Measurements from ENCODE around the gene FRAT2. TPM values are rescaled to one million over a fixed set of nuclear protein-coding genes. Genes with fewer than 3 reads are reported as not detected.

FRAT2 gene
- total and polyA plus RNA-seq, 2 of the 13 experiments (the other 11 are each of a cell fraction or from before 2014, with no cell fraction given) = 7.2 to 14.1 TPM

- TF ChIP-seq ZNF513 (CRISPR knock-in tag; conservative IDR thresholded peaks at IDR 0.05) (no peak), ZMYM3 (CRISPR knock-in tag; IDR thresholded peaks at IDR 0.05) (peak; percentile 38; the same call in 1 of the 2 replicates), ZNF547 (CRISPR knock-in tag; IDR thresholded peaks at IDR 0.05) (no peak), ZNF10 (CRISPR knock-in tag; IDR thresholded peaks at IDR 0.05; ENCODE audit: borderline replicate concordance, low read depth) (no peak), NR2C2 (CRISPR knock-in tag; IDR thresholded peaks at IDR 0.05; ENCODE audit: borderline replicate concordance) (no peak), ZNF770 (CRISPR knock-in tag; IDR thresholded peaks at IDR 0.05) (peak; percentile 21; the same call in 1 of the 2 replicates), ARID5B (CRISPR knock-in tag; IDR thresholded peaks at IDR 0.05) (0 out of 2 replicates have a peak, but pooled peaks have one; percentile 19), NFIC (IDR thresholded peaks at IDR 0.05; ENCODE audit: low read length) (no peak), FOXP1 (IDR thresholded peaks at IDR 0.05) (no peak), FOXP1 (CRISPR knock-in tag; IDR thresholded peaks at IDR 0.05) (peak; percentile 29; the same call in 1 of the 2 replicates), FOXA3 (CRISPR knock-in tag; IDR thresholded peaks at IDR 0.05) (peak; percentile 50; the same call in 1 of the 2 replicates), CEBPG (CRISPR knock-in tag; IDR thresholded peaks at IDR 0.05) (0 out of 2 replicates have a peak, but pooled peaks have one; percentile 5), LRRFIP1 (CRISPR knock-in tag; conservative IDR thresholded peaks at IDR 0.05) (no peak), FOSL2 (CRISPR knock-in tag; IDR thresholded peaks at IDR 0.05) (peak; percentile 16; the same call in 1 of the 2 replicates), MEF2D (CRISPR knock-in tag; IDR thresholded peaks at IDR 0.05) (peak; percentile 98), RARA (CRISPR knock-in tag; IDR thresholded peaks at IDR 0.05) (no peak), ZNF460 (CRISPR knock-in tag; IDR thresholded peaks at IDR 0.05; ENCODE audit: borderline replicate concordance) (peak; percentile 66; the same call in 1 of the 2 replicates), ZNF331 (CRISPR knock-in tag; IDR thresholded peaks at IDR 0.05) (peak; percentile 63; the same call in 1 of the 2 replicates), ZNF703 (CRISPR knock-in tag; IDR thresholded peaks at IDR 0.05; ENCODE audit: borderline replicate concordance) (no peak), ZNF121 (CRISPR knock-in tag; IDR thresholded peaks at IDR 0.05) (peak; percentile 85)
Observed at GRCh38 chr10:97307866-97308780, 26.4 kb downstream of the FRAT2 start (continued).
